ENCODE results near the gene PTPRM.

PTPRM gene

GRCh38 chr18:7638321-7638720 is 71.2 kb downstream of the PTPRM start:
- H3K4me3 ChIP-seq (ENCODE audit: low read depth, low read length): no peak overlapping the region
- TF ChIP-seq MAX (IDR thresholded peaks at IDR 0.05; ENCODE audit: low read depth, low read length) (no peak), MYC (IDR thresholded peaks at IDR 0.05; ENCODE audit: low read depth, low read length) (no peak), POLR2A (IDR thresholded peaks at IDR 0.05; ENCODE audit: extremely low read depth, insufficient read length) (no peak), CTCF (IDR thresholded peaks at IDR 0.05; ENCODE audit: low read depth, low read length) (no peak)
- no peak for DNase-seq (ENCODE audit: low read depth)

GRCh38 chr18:7641813-7642212 is 74.7 kb downstream of the PTPRM start:
- no peak for DNase-seq (ENCODE audit: low read depth)
- TF ChIP-seq CTCF (IDR thresholded peaks at IDR 0.05; ENCODE audit: low read depth, low read length) (no peak), MYC (IDR thresholded peaks at IDR 0.05; ENCODE audit: low read depth, low read length) (no peak), POLR2A (IDR thresholded peaks at IDR 0.05; ENCODE audit: extremely low read depth, insufficient read length) (no peak), MAX (IDR thresholded peaks at IDR 0.05; ENCODE audit: low read depth, low read length) (no peak)
- no peak overlapping the region for H3K4me3 ChIP-seq (ENCODE audit: low read depth, low read length)

- H3K4me3 ChIP-seq (ENCODE audit: low read depth, low read length): no peak overlapping the region
- TF ChIP-seq MYC (IDR thresholded peaks at IDR 0.05; ENCODE audit: low read depth, low read length) (no peak), MAX (IDR thresholded peaks at IDR 0.05; ENCODE audit: low read depth, low read length) (no peak), CTCF (IDR thresholded peaks at IDR 0.05; ENCODE audit: low read depth, low read length) (no peak), POLR2A (IDR thresholded peaks at IDR 0.05; ENCODE audit: extremely low read depth, insufficient read length) (no peak)
- no peak for DNase-seq (ENCODE audit: low read depth)
Measured at GRCh38 chr18:7642331-7642890, 75.3 kb downstream of the PTPRM start.

GRCh38 chr18:7645756-7646155 is 78.6 kb downstream of the PTPRM start:
- TF ChIP-seq MYC (IDR thresholded peaks at IDR 0.05; ENCODE audit: low read depth, low read length): no peak
- TF ChIP-seq CTCF (IDR thresholded peaks at IDR 0.05; ENCODE audit: low read depth, low read length): no peak
- TF ChIP-seq POLR2A (IDR thresholded peaks at IDR 0.05; ENCODE audit: extremely low read depth, insufficient read length): no peak
- TF ChIP-seq MAX (IDR thresholded peaks at IDR 0.05; ENCODE audit: low read depth, low read length): no peak
- no peak for DNase-seq (ENCODE audit: low read depth)
- H3K4me3 ChIP-seq (ENCODE audit: low read depth, low read length): no peak overlapping the region

- TF ChIP-seq MYC (IDR thresholded peaks at IDR 0.05; ENCODE audit: low read depth, low read length) (no peak), POLR2A (IDR thresholded peaks at IDR 0.05; ENCODE audit: extremely low read depth, insufficient read length) (no peak), CTCF (IDR thresholded peaks at IDR 0.05; ENCODE audit: low read depth, low read length) (no peak), MAX (IDR thresholded peaks at IDR 0.05; ENCODE audit: low read depth, low read length) (no peak)
- no peak for DNase-seq (ENCODE audit: low read depth)
- H3K4me3 ChIP-seq (ENCODE audit: low read depth, low read length): no peak overlapping the region
Measured at GRCh38 chr18:7646174-7646886, 79.2 kb downstream of the PTPRM start.
